HG03457 (cell line): ENCODE results near the gene SORBS2.
A peak's percentile ranks its signal among the peaks of the same experiment; 100 is the strongest.

ENCODE experiments used
- ATAC-seq: cut with Tn5 transposase; IDR thresholded peaks from one replicate; pipeline ENCODE4 v1.9.1; 2021; ENCODE audit warnings: moderate number of reproducible peaks; ENCODE audit not compliant: unreplicated experiment

Gene SORBS2

GRCh38 chr4:185743722-185744487, 68.1 kb downstream of the SORBS2 start:
- no peak for ATAC-seq

DNA sequence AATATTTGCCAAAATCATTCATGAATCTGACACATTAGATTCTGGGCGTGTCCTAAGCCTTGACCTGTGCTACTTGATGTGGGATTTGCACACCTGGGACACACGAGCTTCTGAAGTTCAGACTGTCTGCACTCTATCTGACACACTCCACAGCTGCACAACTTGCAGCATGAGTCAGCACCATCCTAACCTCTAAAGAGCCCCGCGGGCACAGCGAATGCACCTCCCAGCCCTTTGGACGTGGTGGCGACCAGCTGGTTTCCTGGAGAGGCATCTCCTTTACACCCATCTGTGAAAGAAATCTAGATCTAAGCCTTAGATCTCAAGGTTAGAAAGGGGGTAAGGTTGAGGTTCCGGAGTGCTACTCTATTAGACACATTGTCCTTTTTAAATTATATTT, 69.2 kb downstream of the SORBS2 start:
- ATAC-seq: no peak

DNA sequence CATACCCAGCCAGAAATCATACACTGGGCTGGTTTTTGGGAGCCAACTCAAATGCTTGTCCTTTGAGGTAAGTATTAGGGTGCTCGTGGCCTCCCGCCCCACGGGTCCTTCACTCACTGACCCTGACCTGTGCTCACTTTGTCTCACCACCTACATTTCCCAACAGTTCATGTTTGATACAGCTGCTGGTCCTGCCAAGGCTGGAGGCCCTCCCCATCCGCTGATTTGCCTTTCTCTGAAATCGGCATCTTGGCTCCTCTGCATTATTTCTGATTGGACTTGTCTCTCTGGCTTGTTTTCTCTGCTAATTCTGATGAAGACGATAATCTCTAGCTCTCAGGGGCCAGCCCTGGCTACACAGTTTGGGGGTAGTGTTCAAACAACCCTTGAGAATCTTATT, 70.2 kb downstream of the SORBS2 start:
- no peak for ATAC-seq

DNA sequence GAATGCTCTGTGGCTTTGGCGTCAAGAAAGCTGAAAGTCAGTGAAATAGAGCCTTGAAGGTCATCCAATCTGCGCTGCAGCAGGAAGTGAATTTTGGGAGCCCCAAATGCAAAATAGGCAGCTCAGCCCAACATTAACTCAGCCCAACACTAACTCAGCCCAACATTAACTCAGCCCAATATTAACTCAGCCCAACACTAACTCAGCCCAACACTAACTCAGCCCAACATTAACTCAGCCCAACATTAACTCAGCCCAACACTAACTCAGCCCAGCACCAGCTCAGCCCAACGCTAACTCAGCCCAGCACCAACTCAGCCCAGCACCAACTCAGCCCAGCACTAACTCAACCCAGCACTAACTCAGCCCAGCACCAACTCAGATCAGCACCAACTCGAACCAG, 71.5 kb downstream of the SORBS2 start:
- ATAC-seq: no peak

- no peak for ATAC-seq
Observed at GRCh38 chr4:185738820-185739219, 73.2 kb downstream of the SORBS2 start.

- no peak for ATAC-seq
Observed at GRCh38 chr4:185738038-185738552, 73.9 kb downstream of the SORBS2 start.

- ATAC-seq: no peak
Observed at GRCh38 chr4:185737489-185738037, 74.4 kb downstream of the SORBS2 start.

- ATAC-seq: no peak
Observed at GRCh38 chr4:185736882-185737281, 75.1 kb downstream of the SORBS2 start.

DNA sequence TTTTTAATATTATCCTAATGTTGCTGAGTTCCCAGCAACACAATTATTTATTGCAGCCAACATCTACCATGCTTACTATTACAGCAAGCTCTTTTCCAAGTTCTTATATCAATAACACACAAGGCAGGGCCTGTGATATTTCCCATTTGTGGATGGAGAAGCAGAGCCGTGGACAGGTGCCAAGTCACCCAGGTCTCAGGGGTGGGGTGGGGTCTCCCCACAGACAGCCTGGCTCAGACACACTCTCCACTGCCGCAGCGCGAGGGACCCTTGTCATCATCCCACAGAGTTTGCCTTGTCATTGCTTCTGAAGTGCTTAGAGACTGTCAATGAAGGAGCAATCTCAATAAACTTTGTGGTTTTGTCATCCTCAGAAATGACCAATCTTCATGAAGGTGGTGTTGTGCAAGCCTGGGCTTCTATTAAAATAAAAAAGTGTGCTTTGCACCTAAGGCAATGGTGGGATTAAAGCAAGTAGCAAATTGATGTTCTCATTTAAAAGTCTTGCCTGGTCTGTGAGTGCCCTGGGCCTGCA, 76.1 kb downstream of the SORBS2 start:
- ATAC-seq: no peak

- no peak for ATAC-seq
Observed at GRCh38 chr4:185734930-185735329, 77.1 kb downstream of the SORBS2 start.

DNA sequence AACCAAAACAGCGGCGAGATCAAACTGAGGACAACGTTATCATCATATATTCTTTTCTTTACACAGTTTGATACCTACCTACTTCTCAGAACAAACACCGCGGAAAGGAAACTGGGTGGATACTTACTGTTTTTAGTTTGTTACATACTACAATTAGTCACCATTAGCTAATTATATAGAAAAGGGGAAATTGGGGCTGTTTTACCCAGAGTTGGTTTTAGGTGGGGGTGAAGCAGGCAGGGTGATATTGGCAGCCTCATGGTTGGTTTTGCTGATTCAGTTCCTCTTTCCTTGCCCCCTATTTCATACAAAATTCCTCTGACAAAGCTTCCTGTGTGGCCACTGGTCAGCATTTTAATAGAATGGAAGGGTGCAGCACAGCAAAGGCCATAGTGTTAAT, 77.8 kb downstream of the SORBS2 start:
- ATAC-seq: peak; percentile 70

DNA sequence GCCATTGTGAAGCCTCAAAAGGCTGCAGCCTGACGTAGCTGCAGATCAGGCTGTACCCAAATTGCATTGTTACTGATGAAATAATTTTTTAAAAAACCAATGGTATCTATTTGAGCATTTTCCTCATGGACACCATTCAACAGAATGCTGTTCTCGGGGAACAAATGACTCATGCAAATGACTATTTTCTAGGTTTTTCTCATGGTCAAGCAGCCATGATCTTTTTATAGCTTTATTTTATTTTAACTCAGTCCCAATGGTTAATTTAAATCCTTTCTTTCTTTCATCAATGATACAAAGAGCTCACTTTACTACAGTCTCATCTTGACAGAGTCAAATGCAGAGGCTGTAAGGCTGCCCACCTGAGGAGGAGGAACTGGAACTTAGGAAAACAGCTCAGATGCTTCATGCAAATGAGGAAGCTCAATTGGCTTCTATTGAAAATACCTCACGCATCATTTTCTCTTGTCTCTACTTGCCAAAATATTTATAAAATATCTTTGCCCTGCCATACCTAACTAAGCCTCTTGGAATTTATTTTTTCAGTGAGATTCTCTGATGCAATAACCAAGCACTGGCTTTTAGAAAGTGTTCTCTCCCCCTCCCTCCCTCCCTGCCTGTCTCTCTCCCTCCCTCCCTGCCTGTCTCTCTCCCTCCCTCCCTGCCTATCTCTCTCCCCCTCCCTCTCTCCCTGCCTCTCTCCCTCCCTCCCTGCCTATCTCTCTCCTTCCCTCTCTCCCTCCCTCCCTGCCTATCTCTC, 81.0 kb downstream of the SORBS2 start:
- no peak for ATAC-seq

- no peak for ATAC-seq
Observed at GRCh38 chr4:185730387-185730786, 81.6 kb downstream of the SORBS2 start.

GRCh38 chr4:185729391-185729804, 82.6 kb downstream of the SORBS2 start:
- ATAC-seq: no peak

- ATAC-seq: no peak
Observed at GRCh38 chr4:185728893-185729292, 83.1 kb downstream of the SORBS2 start.

- no peak for ATAC-seq
Observed at GRCh38 chr4:185726931-185727330, 85.1 kb downstream of the SORBS2 start.

GRCh38 chr4:185723631-185724260, 88.2 kb downstream of the SORBS2 start:
- ATAC-seq: no peak

GRCh38 chr4:185722029-185722316, 90.0 kb downstream of the SORBS2 start:
- ATAC-seq: no peak

DNA sequence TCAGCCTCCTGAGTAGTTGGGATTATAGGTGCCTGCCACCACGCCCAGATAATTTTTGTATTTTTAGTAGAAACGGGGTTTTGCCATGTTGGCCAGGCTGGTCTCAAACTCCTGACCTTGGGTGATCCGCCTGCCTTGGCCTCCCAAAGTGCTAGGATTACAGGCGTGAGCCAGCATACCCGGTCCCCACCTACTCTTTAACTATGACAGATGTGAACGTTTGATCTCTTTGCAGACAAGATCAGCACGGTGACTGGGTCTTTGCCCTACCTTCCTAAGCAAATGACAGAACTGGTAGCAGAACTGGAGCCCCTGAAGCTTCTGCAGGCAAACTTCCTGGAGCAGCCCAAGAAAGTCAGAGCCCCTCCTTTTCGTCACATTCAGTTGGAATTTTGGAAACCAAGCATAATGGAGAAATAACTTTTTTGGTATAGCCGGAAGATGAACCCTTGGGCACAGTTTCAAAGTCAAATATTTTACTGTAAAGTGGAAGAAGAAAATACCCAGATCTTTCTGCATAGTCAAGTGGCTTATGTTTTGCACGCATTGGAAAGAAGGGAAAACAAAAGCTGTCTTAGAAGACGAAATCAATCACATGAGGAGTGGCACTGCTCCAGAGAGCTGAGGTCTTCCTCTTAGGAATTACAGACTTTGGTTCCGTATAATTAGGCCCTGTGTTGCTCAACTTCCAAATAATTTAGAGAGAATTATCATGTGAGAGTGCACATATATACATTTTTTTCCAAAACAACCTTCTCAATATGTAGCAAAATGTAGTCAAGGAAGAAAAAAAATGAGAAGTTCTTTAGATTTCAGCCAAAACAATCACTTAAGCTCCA, 90.6 kb downstream of the SORBS2 start:
- ATAC-seq: no peak

DNA sequence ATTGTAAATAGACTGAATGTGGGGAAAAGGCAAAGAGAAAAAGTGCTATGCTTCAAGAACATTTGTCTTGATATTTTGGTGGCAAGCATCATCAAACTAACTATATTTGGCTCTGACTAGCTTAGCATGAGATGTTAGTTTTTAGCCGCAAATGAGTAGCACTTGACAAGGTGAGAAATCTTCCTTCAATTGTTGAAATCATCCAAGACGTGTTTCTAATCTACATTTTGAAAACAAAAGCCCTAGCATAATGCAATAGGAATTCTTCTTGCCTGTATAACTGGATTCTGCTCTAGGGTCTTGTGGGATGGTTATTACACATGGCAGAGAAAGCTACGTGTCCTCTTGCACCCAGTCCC, 92.5 kb downstream of the SORBS2 start:
- no peak for ATAC-seq
